ENCODE results near the gene POLA1.

POLA1 gene

DNA sequence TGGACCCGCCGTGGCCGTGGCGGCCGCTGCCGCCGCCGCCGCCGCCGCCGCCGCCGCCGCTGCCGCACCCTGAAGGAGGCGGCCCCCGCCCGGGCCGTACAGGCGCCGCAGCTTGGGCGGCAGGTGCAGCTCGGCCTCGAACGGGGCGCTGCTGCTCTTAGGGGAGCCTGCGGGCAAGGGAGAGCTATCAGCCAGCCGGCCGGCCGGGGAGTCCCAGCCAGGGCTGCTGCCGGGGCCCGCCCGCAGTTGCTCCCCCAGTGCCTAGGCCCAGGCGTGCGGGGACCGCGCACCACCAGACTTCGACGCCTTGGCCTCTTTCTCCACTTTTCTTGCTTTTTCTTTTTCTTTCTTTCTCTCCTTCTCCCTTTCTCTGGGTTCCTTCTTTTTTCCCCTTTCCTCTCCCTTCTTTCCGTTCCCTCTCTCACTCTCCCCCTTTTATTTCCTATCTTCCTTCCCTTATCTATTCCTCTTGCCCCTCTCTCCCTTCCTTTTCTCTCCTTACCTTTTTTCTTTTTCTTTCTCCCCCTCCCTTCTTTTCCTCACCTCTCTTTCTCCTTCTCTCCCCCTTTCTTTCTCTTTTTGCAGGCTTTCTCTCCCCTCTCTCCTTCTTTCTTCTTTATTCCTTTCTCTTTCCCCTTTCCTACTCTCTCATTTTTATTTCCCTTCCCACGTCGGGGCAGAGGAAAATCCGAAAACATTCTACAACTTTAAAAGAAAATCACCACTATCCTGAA is 320.1 kb downstream of the POLA1 start:
- no peak for DNase-seq

GRCh38 chrX:25014366-25014838 is 320.7 kb downstream of the POLA1 start:
- no peak for DNase-seq

- no peak for DNase-seq
Observed at GRCh38 chrX:25015486-25016360, 322.0 kb downstream of the POLA1 start, which contains the start of gene ARX. Gene ARX (minus strand): TSS chrX:25015965. CDS start chrX:25015737, 228 bp downstream.

DNA sequence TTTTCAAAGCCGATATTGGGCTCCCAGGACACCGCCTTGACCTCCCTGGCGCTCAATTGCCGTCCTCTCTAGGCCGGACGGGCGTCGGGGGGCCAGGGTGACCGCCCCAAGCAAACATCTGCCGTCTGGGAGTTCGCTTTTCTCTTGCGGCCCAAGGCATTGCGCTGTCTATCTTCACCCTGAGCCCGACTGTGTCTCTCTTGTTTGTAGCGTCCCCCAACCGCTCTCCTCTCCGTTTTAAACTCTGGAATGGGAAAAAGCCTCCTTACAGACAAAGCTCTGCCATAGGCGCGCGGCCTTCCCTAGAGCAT is 322.6 kb downstream of the POLA1 start:
- DNase-seq = no peak

DNA sequence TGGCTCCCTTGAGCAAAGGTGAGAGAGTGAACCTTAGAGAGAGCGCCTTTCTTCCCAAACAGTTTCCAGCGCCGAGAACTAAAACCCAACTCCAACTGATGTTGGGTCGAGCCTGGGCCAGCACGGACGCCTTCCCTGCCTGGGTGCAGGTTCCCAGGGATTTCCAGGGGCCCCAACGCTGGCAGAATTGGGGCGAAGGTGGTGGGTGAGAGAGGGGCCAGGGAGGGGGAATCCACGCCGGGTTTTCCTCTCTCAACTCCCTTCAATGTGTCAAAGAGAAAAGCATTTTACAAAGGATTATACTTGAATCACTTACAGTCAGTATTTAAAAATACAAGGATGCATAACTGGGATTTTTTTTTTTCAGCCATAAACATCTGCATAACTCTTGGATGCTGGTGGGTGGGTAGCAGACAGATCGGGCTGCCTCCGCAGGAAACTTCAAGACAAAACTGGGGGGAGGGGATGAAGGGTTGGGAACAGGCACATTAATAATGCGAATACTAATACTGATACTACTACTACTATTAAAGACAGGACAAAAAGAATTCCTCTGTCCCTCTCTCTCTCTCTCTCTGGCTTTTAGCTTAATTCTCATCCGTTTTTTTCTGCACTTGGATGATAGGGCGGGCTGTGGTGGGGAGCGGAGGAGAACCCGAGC is 323.4 kb downstream of the POLA1 start:
- DNase-seq = no peak

DNA sequence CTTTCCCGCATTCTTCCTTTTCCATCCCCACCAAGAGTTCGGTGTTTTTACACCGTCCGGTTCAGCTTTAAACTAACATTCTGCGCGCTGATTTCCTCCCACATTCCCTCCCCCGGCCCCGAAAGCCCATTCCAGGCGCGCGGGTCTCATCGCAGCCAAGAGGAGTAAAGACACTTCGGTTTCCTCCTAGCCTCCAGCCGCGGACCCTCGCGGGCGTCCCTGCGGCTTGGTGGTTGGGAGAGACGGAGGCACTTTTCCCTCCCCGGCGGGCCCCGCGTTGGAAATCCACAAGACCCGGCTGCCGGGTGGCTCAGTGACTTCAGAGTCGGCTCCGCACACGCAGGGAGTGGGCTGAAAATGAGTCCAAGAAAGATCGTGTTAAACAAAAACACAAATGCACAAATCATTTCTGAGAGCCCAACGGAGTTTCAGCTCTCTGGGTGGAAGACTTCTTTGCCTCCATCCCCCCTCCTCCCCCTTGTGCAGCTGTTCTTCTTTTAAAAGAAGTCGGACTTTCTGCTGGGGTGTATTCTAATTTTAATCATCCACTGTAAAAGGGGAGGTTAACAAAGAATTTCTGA is 324.0 kb downstream of the POLA1 start:
- no peak for DNase-seq

GRCh38 chrX:25018682-25019081 is 325.0 kb downstream of the POLA1 start:
- no peak for DNase-seq

DNA sequence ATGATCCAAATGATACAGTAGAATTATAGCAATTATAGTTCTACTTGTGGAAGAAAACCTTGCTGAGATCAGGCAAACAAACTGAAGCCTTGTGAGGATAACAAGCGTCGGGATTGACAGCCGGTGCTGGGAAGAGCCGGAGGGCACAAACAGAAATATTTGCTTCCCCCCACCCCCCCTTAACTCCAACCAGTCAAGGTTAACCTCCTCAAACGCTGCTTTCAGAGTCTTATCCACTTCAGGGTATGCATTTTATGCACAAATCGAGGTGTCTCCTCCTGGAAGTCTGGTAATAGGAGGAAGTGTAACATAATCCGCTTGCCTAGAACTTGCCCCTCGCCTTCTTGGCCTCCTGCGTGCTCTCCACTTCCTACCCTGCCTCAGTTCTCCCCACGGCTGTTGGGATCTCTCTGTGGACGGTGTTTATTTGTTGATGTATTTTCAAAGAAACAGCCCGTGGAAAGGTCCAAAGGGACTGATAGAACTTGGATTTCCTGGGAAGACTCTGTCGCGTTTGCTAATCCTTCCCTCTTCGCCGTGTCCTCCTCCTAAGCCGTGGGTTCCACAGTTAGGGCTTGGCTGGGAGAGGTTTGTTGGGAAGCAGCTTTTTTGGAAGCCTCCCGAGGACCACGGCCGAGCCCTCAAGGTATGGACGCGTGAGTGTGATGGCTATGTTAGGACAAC is 326.1 kb downstream of the POLA1 start:
- no peak for DNase-seq

- DNase-seq = no peak
Observed at GRCh38 chrX:25020391-25020904, 326.7 kb downstream of the POLA1 start.

- peak; percentile 25 for DNase-seq
Observed at GRCh38 chrX:25020905-25021449, 327.3 kb downstream of the POLA1 start.

GRCh38 chrX:25022499-25023325 is 329.0 kb downstream of the POLA1 start:
- no peak for DNase-seq

- no peak for DNase-seq
Observed at GRCh38 chrX:25023908-25024307, 330.2 kb downstream of the POLA1 start.

DNA sequence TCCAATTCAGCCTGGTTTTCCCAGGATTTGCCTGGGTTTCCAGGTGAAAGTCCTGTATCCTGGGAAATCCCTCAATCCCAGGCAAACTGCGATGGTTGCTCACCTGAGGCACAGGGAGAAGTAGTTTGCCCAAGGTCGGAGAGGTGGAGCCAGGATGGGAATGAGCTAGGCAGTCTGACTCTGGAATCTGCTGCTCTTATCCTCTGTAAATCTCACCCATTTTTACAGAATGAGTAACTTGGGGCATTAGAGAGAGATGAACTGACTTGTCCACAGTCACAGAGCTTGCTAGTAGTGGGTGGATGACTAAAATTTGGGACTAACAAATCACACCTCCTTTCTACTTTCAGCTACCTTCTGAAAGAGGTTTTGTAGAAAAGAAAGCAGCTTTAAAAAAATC is 331.9 kb downstream of the POLA1 start:
- no peak for DNase-seq

- DNase-seq = peak; percentile 5
Observed at GRCh38 chrX:25026576-25026975, 332.9 kb downstream of the POLA1 start.

DNA sequence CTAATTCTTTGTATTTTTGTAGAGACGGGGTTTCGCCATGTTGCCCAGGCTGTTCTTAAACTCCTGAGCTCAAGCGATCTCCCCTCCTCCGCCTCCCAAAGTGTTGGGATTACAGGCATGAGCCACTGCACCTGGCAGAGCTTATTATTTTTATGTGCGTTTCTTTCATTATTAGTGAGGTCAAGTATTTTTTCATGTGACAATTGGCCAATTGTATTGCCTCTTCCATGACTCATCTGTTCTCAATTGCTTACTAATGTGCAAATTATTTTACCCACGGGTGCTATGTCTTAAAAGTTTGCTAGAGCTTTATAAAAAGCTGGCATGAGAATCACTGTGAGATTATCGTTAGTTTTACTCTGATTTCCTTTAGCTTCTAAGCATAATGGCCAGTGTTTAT is 335.0 kb downstream of the POLA1 start:
- no peak for DNase-seq

GRCh38 chrX:25029288-25029825 is 335.6 kb downstream of the POLA1 start:
- no peak for DNase-seq

DNA sequence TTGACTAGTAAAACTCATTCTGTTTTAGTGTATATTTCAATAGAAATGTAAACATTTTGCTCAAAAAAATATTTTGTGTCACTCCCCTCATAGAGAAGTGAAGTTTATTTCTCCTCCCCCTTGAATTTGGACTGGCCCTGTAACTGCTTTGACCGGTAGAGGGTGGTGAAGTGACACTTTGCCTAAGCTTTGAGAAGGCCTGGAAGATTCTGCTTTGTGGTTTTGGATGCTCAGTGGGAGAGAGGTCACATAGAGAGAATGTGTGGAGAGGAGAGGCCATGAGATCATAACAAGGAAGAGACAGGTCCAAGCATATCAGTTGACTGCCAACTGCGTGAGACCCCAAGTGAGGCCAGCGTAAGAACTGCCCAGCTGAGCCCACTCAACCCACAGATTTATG is 341.2 kb downstream of the POLA1 start:
- DNase-seq = no peak

GRCh38 chrX:25039036-25039435 is 345.3 kb downstream of the POLA1 start:
- no peak for DNase-seq

DNA sequence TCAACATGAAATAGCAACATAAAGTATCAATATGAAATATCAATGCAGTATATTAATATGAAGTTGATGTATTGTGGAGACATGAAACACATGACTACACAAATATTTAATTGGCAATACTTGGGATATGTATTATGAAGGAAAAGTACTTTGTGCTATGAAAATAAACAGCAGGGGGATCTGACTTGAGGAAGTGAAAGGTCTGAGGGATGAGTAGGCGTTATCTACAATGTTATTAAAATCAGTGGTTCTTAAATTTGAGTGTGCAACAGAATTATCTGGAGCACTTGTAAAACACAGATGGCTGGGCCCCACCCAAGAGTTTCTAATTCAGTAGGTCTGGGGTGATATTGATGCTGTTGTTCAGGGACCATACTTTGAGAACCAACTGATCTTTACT is 349.5 kb downstream of the POLA1 start:
- no peak for DNase-seq

Measured in NCI-H1694 (cell line).